HEK293 (cell line): ENCODE results near the gene UNC5B.

ENCODE experiments used
- CTCF ChIA-PET: fragments of 350-600 bp; formaldehyde crosslinking; extraction: SDS; loops from one replicate; lab custom pipeline; 2021; ENCODE audit warnings: antibody characterized with exemption; lab: Yijun Ruan, JAX
- POLR2A ChIA-PET: fragments of 300-600 bp; formaldehyde crosslinking; extraction: SDS; loops from one replicate; lab custom pipeline; 2020; ENCODE audit warnings: antibody characterized with exemption, inconsistent platforms; lab: Yijun Ruan, JAX
- H3K27ac ChIP-seq: fragments of 200-500 bp; sonication (Bioruptor generic); 2 replicates; pipeline ENCODE4 v1.5.1; 2014; ENCODE audit warnings: low read depth, low read length, control low read depth, inconsistent platforms; ENCODE audit errors: extremely low read depth
- H3K36me3 ChIP-seq, 2 experiments: fragments of 200-500 bp in 1 of 2; sonication (Bioruptor generic) in 1 of 2; 1 replicate in 1 of 2; 2 replicates in 1 of 2; pipeline ENCODE4 v1.5.1; 2014 to 2017; ENCODE audit warnings: inconsistent platforms in 2 of 2, low read length in 2 of 2; ENCODE audit not compliant: control insufficient read depth in 2 of 2, insufficient read depth in 1 of 2
- H3K4me1 ChIP-seq: fragments of 200-500 bp; sonication (Bioruptor generic); 2 replicates; pipeline ENCODE4 v1.5.1; 2014; ENCODE audit warnings: mild to moderate bottlenecking, low read length, inconsistent platforms; ENCODE audit not compliant: control insufficient read depth, insufficient read depth
- H3K4me3 ChIP-seq: 2 replicates; pipeline ENCODE4 v1.5.1; 2011; ENCODE audit warnings: low read depth, mild to moderate bottlenecking, control low read depth, low read length, moderate library complexity
- H3K9me3 ChIP-seq: fragments of 200-500 bp; sonication (Bioruptor generic); 2 replicates; pipeline ENCODE4 v1.5.1; 2014; ENCODE audit warnings: low read depth, low read length, inconsistent platforms; ENCODE audit not compliant: control insufficient read depth, insufficient read depth
- MYNN ChIP-seq: fragments of 450-650 bp; formaldehyde crosslinking; IDR thresholded peaks from 2 replicates; pipeline ENCODE4 v1.5.1; 2016; ENCODE audit warnings: missing biosample characterization, missing genetic modification characterization, borderline replicate concordance
- SP7 ChIP-seq: fragments of 450-650 bp; formaldehyde crosslinking; IDR thresholded peaks from 2 replicates; pipeline ENCODE4 v1.5.1; 2016; ENCODE audit warnings: missing biosample characterization, missing genetic modification characterization
- ZFP3 ChIP-seq: fragments of 450-650 bp; formaldehyde crosslinking; IDR thresholded peaks from 2 replicates; pipeline ENCODE4 v1.5.1; 2016; ENCODE audit warnings: low read depth, missing biosample characterization, missing genetic modification characterization
- ZNF133 ChIP-seq: fragments of 450-650 bp; formaldehyde crosslinking; IDR thresholded peaks from 2 replicates; pipeline ENCODE4 v1.5.1; 2016; ENCODE audit warnings: missing biosample characterization, missing genetic modification characterization
- ZNF16 ChIP-seq: fragments of 450-650 bp; formaldehyde crosslinking; IDR thresholded peaks from 2 replicates; pipeline ENCODE4 v1.5.1; 2016; ENCODE audit warnings: low read depth, missing biosample characterization, missing genetic modification characterization
- ZNF366 ChIP-seq: fragments of 450-650 bp; formaldehyde crosslinking; conservative IDR thresholded peaks from 2 replicates; pipeline ENCODE4 v1.5.1; 2016; ENCODE audit warnings: missing biosample characterization, missing genetic modification characterization
- ZNF416 ChIP-seq: fragments of 450-650 bp; formaldehyde crosslinking; IDR thresholded peaks from 2 replicates; pipeline ENCODE4 v1.5.1; 2016; ENCODE audit warnings: missing biosample characterization, missing genetic modification characterization
- ZNF501 ChIP-seq: fragments of 450-650 bp; formaldehyde crosslinking; IDR thresholded peaks from 2 replicates; pipeline ENCODE4 v1.5.1; 2016; ENCODE audit warnings: missing biosample characterization, missing genetic modification characterization
- ZNF510 ChIP-seq: fragments of 450-650 bp; formaldehyde crosslinking; IDR thresholded peaks from 2 replicates; pipeline ENCODE4 v1.5.1; 2018; ENCODE audit warnings: mild to moderate bottlenecking, missing genetic modification characterization, missing biosample characterization; ENCODE audit not compliant: insufficient replicate concordance
- ZNF555 ChIP-seq: fragments of 450-650 bp; formaldehyde crosslinking; conservative IDR thresholded peaks from 2 replicates; pipeline ENCODE4 v1.5.1; 2017; ENCODE audit warnings: missing biosample characterization, mild to moderate bottlenecking, missing genetic modification characterization, inconsistent platforms
- ZNF561 ChIP-seq: fragments of 450-650 bp; IDR thresholded peaks from 2 replicates; pipeline ENCODE4 v1.5.1; 2018; ENCODE audit warnings: missing biosample characterization, missing genetic modification characterization, borderline replicate concordance
- ZNF624 ChIP-seq: fragments of 450-650 bp; formaldehyde crosslinking; IDR thresholded peaks from 2 replicates; pipeline ENCODE4 v1.5.1; 2017; ENCODE audit warnings: missing biosample characterization, missing genetic modification characterization
- ZNF777 ChIP-seq: fragments of 450-650 bp; formaldehyde crosslinking; IDR thresholded peaks from 2 replicates; pipeline ENCODE4 v1.5.1; 2017; ENCODE audit warnings: missing biosample characterization, missing genetic modification characterization, borderline replicate concordance
- ZNF792 ChIP-seq: fragments of 450-650 bp; formaldehyde crosslinking; IDR thresholded peaks from 2 replicates; pipeline ENCODE4 v1.5.1; 2016; ENCODE audit warnings: missing biosample characterization, missing genetic modification characterization
- ZNF830 ChIP-seq: fragments of 450-650 bp; IDR thresholded peaks from 2 replicates; pipeline ENCODE4 v1.5.0; 2018; ENCODE audit warnings: missing biosample characterization, missing genetic modification characterization, low read depth, mild to moderate bottlenecking, moderate library complexity
- ZSCAN23 ChIP-seq: fragments of 450-650 bp; formaldehyde crosslinking; IDR thresholded peaks from 2 replicates; pipeline ENCODE4 v1.5.1; 2016; ENCODE audit warnings: missing biosample characterization, missing genetic modification characterization
- TF ChIP-seq, protein P1 (sequence below): fragments of 450-650 bp; formaldehyde crosslinking; IDR thresholded peaks from 2 replicates; pipeline ENCODE4 v1.5.1; 2016; ENCODE audit warnings: missing biosample characterization, missing genetic modification characterization
- TF ChIP-seq, protein P2 (sequence below): fragments of 450-650 bp; formaldehyde crosslinking; conservative IDR thresholded peaks from 2 replicates; pipeline ENCODE4 v1.5.1; 2016; ENCODE audit warnings: low read depth, missing biosample characterization, missing genetic modification characterization
- TF ChIP-seq, protein P3 (sequence below): fragments of 450-650 bp; formaldehyde crosslinking; IDR thresholded peaks from 2 replicates; pipeline ENCODE4 v1.5.1; 2016; ENCODE audit warnings: missing biosample characterization, missing genetic modification characterization, borderline replicate concordance

The UNC5B gene

DNA sequence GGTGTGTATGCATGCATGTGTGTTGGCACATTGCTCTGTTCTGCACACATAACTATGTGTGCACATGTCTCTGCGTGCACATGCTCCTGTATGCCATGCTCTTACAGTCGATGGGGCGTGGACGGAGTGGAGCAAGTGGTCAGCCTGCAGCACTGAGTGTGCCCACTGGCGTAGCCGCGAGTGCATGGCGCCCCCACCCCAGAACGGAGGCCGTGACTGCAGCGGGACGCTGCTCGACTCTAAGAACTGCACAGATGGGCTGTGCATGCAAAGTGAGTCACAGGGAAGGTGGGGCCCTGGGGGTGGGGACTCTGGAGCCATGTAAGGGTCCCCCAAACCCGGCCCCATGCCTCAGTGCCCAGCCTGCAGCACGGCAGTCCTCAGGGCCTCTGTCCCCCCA, 76.1 kb downstream of the UNC5B start (continued):
- TF ChIP-seq, protein P1, sequence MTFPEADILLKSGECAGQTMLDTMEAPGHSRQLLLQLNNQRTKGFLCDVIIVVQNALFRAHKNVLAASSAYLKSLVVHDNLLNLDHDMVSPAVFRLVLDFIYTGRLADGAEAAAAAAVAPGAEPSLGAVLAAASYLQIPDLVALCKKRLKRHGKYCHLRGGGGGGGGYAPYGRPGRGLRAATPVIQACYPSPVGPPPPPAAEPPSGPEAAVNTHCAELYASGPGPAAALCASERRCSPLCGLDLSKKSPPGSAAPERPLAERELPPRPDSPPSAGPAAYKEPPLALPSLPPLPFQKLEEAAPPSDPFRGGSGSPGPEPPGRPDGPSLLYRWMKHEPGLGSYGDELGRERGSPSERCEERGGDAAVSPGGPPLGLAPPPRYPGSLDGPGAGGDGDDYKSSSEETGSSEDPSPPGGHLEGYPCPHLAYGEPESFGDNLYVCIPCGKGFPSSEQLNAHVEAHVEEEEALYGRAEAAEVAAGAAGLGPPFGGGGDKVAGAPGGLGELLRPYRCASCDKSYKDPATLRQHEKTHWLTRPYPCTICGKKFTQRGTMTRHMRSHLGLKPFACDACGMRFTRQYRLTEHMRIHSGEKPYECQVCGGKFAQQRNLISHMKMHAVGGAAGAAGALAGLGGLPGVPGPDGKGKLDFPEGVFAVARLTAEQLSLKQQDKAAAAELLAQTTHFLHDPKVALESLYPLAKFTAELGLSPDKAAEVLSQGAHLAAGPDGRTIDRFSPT (tag by site-specific recombination), result no peak
- TF ChIP-seq ZNF366 (tag by site-specific recombination), result no peak
- TF ChIP-seq ZNF830 (tag by site-specific recombination), result no peak
- TF ChIP-seq ZNF555 (tag by site-specific recombination), result no peak
- no peak for TF ChIP-seq ZNF133 (tag by site-specific recombination)

DNA sequence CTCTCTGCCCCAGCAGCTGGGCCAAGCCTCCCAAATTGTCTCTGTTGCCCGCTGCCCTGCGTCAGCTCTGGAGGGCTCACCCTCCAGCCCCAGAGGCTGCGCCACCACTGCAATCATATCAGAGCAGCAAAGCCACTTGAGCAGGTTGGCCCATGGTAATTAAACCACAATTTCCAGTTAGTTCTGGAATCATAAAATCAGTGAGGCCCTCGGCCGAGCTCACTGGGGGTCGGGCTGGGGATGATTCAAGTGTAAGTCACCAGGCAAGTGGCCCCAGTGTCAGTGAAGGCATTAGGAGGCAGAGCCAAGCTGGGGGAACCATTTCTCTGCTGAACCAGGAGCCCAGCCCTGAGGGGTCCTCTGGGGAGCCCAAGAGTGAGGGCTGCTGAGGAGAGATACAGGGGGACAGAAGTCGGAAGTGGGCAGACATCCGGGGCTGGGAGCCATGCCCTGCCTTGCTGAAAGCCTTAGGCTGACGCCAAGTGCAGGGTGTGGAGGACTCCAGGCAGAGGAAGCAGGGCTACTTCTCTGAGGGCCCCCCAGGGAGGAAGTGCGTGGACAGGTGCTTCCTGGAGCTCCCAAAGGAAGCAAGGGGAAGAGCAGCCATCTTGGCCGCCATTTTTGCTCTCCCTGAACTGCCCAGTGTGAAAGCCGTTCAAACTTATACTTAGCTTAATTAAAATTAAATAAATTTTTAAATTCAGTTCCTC, 77.2 kb downstream of the UNC5B start:
- Histone ChIP-seq H3K4me1 (no peaks in the 10 kb centered on the region), H3K36me3 (peaks cover 3 to 100% of the 10 kb centered on the region in 2 experiments; a peak in 2 of 3 replicates), H3K9me3 (no peaks in the 10 kb centered on the region), H3K27ac (no peak overlapping the region), H3K4me3 (no peak overlapping the region)
- CTCF ChIA-PET, result interaction anchor here (1.1 to 1.3 kb wide), 3 partner anchors 14 to 386 kb away, joined by 3 to 4 read pairs (median 4); no protein-coding TSS in a partner anchor
- POLR2A ChIA-PET, result no interaction called here
- no peak for TF ChIP-seq ZNF561
- no peak for TF ChIP-seq ZNF501 (tag by site-specific recombination)
- no peak for TF ChIP-seq MYNN (tag by site-specific recombination)
- TF ChIP-seq, protein P2, sequence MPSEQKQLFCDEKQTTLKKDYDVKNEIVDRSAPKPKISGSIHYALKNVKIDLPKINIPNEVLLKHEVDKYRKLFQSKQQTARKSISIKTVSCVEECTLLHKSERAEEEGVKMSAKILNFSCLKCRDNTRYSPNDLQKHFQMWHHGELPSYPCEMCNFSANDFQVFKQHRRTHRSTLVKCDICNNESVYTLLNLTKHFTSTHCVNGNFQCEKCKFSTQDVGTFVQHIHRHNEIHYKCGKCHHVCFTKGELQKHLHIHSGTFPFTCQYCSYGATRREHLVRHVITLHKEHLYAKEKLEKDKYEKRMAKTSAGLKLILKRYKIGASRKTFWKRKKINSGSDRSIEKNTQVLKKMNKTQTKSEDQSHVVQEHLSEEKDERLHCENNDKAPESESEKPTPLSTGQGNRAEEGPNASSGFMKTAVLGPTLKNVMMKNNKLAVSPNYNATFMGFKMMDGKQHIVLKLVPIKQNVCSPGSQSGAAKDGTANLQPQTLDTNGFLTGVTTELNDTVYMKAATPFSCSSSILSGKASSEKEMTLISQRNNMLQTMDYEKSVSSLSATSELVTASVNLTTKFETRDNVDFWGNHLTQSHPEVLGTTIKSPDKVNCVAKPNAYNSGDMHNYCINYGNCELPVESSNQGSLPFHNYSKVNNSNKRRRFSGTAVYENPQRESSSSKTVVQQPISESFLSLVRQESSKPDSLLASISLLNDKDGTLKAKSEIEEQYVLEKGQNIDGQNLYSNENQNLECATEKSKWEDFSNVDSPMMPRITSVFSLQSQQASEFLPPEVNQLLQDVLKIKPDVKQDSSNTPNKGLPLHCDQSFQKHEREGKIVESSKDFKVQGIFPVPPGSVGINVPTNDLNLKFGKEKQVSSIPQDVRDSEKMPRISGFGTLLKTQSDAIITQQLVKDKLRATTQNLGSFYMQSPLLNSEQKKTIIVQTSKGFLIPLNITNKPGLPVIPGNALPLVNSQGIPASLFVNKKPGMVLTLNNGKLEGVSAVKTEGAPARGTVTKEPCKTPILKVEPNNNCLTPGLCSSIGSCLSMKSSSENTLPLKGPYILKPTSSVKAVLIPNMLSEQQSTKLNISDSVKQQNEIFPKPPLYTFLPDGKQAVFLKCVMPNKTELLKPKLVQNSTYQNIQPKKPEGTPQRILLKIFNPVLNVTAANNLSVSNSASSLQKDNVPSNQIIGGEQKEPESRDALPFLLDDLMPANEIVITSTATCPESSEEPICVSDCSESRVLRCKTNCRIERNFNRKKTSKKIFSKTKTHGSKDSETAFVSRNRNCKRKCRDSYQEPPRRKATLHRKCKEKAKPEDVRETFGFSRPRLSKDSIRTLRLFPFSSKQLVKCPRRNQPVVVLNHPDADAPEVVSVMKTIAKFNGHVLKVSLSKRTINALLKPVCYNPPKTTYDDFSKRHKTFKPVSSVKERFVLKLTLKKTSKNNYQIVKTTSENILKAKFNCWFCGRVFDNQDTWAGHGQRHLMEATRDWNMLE (tag by site-specific recombination), result no peak
- TF ChIP-seq ZNF777 (tag by site-specific recombination), result no peak
- TF ChIP-seq SP7 (tag by site-specific recombination), result no peak
- TF ChIP-seq ZFP3 (tag by site-specific recombination), result no peak
- TF ChIP-seq ZNF416 (tag by site-specific recombination), result no peak
- no peak for TF ChIP-seq ZSCAN23
- TF ChIP-seq ZNF16 (tag by site-specific recombination), result no peak
- TF ChIP-seq ZNF792 (tag by site-specific recombination), result no peak
- TF ChIP-seq, protein P3, sequence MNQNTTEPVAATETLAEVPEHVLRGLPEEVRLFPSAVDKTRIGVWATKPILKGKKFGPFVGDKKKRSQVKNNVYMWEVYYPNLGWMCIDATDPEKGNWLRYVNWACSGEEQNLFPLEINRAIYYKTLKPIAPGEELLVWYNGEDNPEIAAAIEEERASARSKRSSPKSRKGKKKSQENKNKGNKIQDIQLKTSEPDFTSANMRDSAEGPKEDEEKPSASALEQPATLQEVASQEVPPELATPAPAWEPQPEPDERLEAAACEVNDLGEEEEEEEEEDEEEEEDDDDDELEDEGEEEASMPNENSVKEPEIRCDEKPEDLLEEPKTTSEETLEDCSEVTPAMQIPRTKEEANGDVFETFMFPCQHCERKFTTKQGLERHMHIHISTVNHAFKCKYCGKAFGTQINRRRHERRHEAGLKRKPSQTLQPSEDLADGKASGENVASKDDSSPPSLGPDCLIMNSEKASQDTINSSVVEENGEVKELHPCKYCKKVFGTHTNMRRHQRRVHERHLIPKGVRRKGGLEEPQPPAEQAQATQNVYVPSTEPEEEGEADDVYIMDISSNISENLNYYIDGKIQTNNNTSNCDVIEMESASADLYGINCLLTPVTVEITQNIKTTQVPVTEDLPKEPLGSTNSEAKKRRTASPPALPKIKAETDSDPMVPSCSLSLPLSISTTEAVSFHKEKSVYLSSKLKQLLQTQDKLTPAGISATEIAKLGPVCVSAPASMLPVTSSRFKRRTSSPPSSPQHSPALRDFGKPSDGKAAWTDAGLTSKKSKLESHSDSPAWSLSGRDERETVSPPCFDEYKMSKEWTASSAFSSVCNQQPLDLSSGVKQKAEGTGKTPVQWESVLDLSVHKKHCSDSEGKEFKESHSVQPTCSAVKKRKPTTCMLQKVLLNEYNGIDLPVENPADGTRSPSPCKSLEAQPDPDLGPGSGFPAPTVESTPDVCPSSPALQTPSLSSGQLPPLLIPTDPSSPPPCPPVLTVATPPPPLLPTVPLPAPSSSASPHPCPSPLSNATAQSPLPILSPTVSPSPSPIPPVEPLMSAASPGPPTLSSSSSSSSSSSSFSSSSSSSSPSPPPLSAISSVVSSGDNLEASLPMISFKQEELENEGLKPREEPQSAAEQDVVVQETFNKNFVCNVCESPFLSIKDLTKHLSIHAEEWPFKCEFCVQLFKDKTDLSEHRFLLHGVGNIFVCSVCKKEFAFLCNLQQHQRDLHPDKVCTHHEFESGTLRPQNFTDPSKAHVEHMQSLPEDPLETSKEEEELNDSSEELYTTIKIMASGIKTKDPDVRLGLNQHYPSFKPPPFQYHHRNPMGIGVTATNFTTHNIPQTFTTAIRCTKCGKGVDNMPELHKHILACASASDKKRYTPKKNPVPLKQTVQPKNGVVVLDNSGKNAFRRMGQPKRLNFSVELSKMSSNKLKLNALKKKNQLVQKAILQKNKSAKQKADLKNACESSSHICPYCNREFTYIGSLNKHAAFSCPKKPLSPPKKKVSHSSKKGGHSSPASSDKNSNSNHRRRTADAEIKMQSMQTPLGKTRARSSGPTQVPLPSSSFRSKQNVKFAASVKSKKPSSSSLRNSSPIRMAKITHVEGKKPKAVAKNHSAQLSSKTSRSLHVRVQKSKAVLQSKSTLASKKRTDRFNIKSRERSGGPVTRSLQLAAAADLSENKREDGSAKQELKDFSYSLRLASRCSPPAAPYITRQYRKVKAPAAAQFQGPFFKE, result no peak
- TF ChIP-seq ZNF510, result no peak
- TF ChIP-seq ZNF624 (tag by site-specific recombination), result no peak
